HG03280 (cell line): ENCODE measurements around the gene MICAL3.

ENCODE experiments used
- ATAC-seq: cut with Tn5 transposase; IDR thresholded peaks from one replicate; pipeline ENCODE4 v1.9.1; 2021; ENCODE audit warnings: mild to moderate bottlenecking, moderate library complexity; ENCODE audit not compliant: unreplicated experiment

The MICAL3 gene

DNA sequence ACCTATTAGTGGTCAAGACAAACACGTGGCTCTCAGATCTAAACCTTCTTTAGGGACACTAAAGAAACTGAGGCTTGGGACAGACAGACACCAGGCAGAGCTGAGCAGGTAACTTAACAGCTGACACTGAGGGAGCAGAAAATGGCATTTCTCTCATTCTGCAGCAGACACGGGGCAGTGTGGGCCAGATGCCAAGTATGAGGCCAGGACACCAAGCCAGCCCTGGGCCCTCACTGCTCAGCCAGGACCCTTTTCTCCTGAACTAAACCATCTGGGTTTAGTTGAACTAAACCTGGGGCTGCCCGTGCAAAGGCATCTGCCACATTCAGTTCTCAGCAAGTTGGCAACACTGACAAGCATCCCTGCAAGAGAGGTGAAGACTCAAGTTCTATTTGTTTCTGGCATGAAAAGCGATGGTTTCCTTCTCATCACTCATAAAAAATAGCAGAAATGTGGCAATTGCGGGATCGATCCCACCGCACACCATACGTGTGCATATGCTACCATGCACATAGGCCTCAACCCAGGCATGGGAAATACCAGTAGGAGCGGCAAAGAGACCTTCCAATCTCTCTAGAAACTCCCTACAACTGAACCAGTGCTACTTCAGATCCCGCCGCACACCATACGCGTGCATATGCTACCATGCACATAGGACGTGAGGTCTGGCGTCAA, 150.0 kb downstream of the MICAL3 start:
- ATAC-seq = no peak

DNA sequence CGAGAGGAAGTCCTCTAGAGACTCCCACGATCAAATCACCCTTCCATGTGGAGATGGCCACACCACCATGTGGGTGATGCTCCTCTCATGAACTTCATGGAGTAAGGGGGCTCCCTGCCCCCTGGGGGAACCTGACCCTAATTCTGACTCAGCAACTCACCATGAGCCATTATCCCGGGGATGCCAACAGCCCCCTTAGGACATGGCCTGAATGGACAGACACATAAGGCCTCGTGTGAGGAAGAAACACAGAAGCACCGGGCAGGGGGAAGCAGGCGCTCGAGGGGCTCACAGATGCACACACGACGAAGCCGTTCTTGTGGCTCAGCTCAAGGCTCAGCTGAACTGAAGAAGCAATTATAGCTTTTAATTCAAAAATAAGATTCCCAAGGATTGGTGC, 150.6 kb downstream of the MICAL3 start:
- ATAC-seq = no peak

DNA sequence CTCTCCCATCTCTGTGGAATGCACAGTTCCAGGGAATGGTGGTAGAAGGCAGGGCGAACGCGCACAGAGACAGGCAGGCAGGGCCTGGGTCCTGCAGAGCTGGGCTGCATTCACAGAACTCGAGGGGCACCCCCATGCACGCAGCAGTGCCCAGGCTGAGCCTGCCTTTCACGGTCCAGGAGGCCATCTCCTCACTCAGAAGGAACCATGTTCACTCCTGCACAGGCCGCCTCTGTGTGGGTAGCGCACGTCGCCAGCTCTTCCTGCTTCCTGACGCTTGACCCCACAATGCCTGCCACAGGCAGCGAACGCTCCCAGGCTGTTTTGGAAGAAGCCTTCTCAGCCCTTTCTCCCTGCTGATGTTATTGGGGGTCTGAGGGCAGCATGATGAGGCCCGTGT, 151.2 kb downstream of the MICAL3 start:
- ATAC-seq = no peak

DNA sequence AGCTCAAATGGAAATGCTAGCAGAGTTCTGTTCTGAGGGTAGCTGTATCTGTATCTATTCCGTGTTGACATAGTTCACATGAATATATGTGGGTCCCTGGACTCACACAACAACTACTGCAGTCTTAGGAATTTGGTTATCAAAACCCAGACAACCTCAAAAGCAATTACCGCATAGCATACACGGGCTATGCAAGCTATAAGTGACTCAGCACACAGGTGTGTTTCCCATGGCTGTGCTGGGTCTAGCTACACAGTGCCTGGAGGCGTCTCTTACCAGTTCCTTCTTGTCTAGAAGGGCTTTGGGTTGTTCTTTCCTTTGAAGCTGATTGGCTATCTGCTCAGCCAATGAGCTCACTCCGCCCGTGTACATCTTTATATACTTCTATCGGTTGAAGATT, 151.9 kb downstream of the MICAL3 start:
- no peak for ATAC-seq

DNA sequence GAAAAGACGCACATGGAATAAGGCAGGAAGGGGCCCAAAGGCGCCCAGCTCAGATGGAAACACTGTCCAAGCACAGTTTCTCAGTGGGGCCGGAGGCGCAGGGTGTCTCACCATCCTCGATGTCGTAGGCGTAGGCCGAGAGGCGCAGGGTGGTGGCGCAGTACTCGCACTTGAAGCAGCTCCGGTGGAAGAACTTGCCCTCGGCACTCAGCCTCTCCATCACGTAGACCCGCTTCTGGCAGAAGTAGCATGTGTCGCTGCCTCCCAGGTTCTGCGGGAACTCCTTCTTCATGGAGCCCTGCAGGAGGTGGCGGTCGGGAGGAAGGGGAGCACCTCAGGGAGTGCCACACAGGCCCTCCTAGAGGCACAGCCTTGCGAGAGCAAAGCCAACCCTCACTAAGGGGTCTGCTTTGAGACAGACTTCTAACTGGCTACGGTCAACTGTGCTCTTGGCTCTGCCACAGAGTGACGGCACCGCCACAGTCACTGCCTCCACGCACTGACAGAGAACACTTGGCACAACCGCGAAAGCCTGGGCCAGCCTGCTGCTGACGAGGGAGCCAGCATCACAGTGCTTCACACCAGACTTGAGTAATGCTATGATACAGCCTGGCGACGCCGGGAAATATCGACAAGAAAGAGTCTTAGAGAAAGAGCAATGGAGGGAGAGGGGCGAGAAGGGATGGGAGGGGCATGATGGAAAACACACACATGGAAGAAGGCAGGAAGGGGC, 152.5 kb downstream of the MICAL3 start:
- ATAC-seq = no peak

DNA sequence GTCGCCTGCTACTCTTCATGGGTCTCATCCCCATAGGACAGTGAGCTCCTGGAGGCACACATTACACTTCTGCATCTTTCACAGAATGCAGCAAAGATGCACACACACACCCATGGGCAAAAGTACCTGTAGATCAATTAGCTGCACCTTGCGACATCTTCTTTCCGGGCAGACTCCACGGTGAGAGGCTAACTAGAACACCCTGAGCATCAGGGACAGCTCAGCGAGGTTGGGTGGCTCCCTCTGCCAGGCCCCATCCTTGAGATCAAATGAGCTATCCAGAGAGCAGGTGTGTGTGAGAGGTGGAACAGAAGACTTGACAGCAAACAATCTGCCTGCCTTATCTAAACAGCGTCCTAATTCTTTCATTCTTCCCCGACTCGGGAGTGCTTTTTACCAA, 154.0 kb downstream of the MICAL3 start:
- ATAC-seq = no peak

DNA sequence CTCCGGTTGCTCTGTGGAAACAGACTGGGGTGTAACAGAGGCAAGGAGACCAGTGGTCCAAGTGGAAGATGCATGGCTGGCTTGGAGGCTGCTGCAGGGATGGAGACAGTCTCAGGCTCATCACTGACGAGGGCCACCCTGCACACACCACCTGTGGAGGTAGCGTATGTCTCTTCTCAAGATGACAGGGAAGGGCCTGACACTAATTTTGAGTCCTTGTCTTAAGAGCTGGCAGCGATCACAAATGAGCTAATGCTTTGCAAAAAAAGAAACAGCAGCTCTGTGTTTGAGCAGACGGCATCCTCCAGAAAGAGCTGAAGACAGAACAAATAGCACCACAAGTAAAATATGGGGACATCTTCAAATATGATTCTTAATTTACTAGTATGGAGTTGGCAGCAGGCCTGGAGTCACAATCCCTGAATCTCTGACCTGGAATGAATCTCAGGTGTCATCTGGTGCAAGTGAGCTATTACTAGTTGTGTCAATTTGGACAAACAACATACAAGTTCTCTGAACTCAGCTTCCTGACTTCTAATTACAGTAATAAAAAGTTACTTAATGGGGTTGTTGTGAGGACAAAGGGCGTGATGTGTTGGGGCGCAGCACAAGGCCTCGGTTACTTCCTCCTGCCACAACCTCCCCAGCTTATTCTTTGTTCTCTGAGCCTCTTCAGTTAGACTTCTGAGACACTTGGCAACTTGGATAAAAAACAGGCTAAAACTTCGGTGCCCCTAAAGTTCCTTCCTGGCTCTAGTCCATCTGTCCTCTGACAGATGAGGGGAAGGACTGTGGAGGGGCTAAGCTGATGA, 154.9 kb downstream of the MICAL3 start:
- ATAC-seq = no peak

DNA sequence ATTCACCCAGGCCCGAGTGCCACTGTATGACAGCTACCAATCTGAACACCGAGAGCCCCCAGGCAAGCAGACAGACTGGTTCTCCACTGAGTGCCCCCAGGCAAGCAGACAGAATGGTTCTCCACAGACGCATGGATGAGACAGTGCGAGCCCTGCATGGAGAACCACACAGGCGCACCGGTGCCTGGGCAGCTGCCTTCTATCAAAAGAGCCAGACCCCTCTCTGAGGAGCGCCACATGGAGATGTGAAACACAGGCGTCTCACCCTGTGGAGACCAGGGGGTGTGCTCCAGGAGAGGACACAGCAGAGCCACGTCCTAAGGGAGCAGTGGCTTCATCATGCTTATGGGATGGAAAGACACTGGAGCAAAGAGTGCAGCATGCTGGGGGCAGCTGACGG, 155.6 kb downstream of the MICAL3 start:
- no peak for ATAC-seq

DNA sequence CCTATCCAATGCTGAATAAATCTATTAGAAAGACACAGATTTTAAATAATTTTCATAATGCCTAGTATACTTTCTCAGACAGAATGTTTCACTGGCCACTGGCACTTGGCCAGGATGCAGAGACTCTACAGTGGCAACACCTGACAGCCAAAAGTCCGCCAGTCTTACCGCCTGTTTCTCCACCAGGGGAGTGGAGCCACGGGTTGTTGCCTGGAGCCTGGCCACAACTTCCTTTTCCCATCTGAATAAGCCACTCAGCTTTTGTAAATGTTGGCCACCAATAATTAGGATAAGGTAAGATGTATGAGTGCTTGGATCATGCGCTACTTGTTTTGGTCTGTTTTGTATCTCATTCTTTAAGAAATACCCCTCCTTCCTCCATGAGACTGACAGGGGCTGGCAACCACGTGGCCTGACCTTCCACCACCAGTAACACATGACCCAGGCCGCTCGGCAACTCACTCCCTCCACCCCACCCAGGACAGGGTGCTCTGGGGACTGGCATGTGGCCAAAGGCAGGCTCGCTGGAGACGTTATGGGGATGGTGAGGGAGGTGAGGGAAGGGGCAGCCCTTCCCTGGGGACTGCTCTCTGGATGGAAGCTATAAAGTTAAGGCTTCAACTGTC, 157.1 kb downstream of the MICAL3 start:
- ATAC-seq = no peak

DNA sequence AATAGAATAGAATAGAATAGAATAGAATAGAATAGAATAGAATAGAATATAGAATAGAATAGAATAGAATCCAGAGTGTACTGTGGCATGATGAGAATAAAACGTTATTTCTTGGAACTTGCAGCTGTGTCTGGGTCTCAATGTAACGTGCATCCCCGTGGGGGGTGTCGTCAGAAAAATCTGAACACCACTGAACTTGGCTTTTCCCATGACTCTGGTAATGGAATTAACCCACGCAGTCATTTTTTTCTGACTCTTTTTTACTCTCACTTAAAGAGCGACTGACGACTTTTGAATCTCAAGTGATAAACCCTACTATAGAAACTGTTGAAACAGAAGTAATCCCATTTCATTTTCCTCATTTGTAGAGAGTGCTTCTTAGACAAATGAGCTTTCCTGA, 157.7 kb downstream of the MICAL3 start:
- no peak for ATAC-seq

DNA sequence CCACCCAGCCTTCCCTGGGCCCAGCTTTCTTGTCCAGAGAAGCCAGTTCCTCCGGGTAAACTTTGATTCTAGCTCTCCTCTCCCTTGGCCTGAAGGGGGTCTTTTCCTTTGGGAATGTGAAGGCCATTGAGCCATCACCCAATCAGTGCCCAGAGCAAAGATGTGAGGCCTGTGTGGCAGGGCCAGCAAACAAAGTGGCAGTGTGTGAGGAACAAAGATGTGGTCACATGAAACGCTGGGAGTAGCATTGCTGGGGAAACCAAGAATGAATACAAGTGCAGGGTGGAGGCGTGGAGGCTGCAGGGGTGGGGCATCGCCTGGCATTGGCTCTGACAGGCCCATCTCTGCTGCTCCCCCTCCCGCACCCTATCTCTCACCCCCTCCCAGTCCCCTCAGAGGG, 158.2 kb downstream of the MICAL3 start:
- no peak for ATAC-seq

DNA sequence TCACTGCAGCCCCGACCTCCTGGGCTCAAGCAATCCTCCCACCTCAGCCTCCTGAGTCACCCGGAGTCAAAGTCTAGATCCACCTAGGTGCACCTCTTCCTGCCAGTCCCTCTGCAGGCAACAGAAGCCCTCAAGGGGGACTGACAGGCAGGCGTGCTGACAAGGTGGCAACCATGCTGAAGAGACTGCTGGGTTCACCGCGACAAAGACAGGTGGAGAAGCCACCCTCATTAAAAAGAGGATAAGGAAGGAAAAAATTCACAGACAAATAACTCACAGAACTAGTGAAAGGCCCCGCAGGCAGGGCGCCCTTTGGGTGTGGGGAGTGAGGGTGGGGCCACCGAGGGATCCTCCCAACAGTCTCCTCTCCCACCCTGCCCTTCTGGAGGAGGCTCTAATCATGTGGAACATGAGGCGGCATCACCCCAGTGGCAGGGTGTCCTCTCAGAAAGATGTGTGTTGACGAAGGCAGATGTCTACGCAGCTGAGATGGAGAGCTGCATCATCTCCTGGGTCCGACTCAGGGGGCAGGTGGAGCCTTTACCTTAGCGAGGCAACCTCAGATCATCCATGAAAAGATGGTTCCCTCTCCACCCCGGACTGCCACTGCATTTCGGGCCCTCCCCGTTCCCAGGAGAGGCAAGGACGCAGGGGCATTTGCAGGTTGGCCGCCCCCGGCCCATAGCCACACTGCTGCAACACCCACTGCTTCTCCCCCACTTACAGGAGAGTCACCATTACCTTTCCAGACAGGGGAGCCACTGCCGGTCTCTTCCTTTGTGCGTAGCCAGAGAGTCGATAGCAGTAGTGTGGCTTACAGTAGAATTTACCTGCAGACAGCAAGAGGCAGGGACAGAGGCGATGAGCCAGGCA, 158.9 kb downstream of the MICAL3 start:
- no peak for ATAC-seq

DNA sequence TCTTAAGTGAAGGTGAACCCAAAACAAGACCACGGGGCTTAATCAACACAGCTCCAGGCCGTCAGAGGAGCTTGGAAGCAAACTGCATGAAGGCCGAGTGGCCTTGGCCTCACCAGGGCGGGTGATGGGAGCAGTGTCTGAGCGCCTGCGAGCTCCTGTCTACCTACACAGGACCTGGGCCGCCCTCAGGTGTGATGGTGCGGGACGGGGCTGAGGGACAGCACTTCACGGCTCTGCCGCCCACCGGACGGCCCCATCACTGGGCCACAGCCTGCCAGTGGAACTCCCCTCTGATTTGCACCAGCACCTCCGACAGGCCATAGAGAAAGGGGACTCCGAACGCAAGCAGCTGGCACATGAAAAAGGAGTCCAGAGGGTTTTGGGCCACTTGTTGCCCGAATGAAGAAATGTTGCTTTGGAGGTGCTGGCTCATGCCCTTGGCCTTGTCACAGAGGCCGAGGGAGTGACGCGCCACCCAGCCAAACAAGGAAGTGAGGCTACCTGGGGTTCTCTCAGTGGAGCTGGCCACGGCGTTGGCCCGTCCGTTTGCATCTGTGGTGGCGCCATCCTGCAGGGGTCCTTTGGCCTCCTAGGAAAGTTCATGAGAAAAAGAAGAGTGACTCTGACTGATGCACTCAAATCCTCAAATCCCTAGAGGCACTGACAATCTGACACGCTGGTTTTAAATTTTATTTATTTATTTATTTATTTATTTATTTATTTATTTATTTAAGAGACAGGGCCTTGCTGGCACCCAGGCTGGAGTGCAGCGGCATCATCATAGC, 159.8 kb downstream of the MICAL3 start:
- ATAC-seq = no peak

DNA sequence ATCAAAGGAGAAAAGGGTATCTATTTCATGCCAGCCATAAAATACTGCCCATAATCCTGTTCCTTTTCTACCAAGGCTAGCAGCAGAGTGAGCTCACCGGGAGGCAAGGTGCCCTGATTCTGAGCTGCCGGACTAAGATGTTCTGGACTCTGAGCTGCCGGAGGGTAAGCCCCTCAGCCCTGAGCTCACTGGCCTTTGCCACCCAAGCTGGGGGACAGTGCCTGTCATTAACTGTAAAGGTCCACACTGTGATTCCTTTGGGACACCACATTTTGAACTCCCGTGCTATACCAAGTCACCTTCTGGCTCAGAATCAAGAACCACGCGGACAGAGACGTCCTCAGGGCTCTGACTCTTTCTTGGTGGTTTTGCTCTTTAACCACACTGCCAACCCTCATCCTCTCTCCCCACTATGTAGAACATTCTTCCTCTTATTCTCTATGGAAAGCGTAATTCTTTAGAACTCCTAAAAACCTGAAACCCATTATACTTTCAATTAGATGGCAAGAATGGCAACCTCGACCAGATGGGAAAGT, 161.6 kb downstream of the MICAL3 start:
- ATAC-seq = no peak

DNA sequence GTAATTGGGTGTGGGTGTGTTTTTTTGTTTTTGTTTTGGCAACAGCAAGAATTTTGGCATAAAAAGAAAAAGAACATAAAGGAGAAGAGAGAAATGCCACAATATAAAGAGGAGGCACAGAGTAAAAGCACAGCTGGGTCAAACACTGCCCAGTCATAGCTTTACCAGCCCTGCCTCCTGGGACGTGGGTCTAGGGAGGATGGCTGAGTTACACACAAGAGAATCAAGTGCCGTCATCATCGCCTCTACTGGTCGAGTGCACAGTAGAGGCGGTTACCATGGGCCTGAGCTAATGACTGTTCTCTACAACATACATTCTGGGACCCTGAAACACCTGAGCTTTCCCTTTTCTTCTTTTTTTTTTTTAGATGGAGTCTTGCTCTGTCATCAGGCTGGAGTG, 162.5 kb downstream of the MICAL3 start:
- no peak for ATAC-seq

DNA sequence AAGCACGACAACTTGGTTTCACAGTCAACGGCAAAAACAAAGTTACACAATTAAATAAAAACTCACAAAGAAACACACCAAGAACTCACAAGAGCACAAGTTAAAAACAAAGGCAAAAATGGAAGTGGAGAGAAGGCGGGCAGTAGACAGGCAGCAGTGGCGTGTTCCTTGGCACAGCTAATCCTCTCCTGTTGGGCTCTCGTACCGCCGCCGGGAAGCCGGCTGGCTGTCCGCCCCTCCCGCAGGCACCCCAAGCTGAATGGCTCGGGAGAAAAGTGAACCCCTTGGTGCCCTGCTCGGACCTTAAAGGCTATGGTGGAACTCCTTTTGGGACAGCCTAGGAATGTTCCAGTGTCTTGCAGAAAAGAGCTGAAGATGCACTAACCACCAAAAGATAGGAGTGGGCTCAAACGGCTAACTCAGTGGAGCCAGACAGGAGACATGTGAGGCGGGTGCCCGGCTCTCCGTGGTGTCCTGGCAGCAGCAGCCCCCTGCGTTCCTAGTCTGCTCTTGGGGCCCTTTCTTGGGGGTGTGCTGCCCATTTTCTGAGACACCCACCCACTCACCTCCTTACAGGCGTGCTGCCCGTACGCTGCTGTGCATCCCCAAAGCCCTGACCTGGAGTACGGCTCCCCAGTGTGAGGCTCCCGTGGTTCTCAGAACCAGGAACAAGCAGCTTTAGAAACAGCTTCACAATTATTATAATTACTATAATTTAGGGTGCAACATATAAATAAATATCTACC, 164.0 kb downstream of the MICAL3 start:
- no peak for ATAC-seq

DNA sequence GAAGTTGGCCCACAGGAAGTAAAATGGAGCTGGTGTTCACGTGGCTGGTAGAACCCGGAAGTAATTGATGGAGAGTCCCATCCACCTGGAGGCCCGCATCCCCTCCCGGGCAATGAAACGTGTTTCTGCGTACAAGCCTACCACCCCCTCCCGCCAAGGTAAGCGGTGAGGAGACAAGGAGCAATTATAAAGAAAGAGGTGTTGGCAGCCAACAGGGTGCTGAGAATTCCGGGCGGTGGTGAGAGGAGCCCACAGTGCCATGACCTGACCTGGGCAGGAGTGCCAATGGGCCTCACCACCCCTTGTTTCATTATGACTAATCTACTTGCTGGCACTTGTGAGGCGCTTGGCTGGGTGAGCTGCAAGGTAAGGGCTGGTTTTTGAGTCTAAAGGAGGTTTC, 166.3 kb downstream of the MICAL3 start:
- no peak for ATAC-seq

DNA sequence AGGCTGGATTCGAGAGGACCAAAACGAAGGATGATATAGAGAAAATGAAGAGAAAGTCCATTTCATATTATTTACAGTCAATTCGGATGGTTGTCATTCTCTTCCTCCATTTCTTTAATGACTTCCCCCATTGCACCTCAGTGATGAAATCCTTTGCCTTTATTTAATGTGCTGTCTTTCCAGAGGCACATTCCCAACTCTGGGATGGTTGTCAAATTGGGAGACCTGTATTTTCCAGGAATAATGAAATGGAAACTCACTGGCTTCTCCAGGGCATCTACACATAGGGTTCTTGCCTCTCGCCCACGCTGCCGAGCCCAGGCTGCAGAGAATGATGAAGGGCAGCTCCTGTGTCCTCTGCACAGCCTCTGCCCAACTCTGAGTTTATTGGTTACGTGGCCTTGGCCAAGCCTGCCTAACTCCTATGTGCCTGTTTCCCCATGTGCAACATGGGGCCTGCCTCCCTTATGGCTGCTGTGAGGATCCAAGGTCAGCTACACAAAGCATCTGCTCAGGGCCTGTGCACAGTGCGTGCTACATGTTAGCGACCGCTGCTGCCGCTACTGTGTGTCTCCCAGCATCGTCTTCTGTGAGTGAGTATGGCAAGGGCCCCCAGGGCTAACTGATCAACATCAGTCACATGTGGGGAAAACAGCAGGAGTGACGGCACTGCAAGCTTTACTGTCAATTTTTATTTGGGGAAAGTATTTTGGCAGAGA, 168.6 kb downstream of the MICAL3 start:
- ATAC-seq = no peak
